ENCODE measurements around the gene NR3C2.

NR3C2 gene

DNA sequence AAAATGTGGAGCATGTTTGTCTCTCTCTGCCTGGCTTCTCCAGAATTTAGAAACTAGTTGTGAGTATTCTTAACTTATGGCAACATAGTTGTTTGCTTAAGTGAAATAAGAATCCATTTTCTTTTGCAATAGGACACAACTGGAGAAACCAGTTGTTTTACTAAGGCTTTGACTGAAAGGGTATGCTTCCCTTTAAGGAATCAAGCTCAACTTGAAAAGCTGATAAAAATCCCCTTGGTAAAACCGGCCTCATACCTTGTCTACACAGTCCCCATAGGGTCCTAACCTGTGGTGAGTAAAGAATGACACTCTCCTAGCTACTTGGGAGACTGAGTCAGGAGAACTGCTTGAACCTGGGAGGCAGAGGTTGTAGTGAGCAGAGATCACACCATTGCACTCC is 139.8 kb downstream of the NR3C2 start:
- TF ChIP-seq, protein P1, sequence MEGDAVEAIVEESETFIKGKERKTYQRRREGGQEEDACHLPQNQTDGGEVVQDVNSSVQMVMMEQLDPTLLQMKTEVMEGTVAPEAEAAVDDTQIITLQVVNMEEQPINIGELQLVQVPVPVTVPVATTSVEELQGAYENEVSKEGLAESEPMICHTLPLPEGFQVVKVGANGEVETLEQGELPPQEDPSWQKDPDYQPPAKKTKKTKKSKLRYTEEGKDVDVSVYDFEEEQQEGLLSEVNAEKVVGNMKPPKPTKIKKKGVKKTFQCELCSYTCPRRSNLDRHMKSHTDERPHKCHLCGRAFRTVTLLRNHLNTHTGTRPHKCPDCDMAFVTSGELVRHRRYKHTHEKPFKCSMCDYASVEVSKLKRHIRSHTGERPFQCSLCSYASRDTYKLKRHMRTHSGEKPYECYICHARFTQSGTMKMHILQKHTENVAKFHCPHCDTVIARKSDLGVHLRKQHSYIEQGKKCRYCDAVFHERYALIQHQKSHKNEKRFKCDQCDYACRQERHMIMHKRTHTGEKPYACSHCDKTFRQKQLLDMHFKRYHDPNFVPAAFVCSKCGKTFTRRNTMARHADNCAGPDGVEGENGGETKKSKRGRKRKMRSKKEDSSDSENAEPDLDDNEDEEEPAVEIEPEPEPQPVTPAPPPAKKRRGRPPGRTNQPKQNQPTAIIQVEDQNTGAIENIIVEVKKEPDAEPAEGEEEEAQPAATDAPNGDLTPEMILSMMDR (conservative IDR thresholded peaks at IDR 0.05; ENCODE audit: low read depth, low read length), result no peak
- no peak for DNase-seq (ENCODE audit: low read depth)

DNA sequence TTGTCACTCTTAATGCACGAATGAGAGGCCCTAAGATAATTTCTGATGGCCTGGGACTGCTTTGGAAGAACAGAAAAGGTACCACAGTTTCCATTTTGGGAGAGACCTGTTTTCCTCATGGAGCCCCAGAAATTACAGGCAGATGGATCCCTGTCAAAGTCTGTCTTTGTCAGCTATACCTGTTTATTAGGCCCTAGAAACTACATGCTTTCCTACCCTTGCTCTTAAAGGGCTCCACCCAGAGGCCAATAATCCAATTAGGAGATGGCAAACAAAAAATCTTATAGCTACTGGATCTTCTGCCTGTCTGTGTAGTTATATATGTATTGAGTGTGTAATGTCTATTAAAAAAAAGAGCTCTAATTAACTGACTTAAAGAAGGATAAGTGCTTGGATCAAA is 141.3 kb downstream of the NR3C2 start:
- TF ChIP-seq, protein P1 (conservative IDR thresholded peaks at IDR 0.05; ENCODE audit: low read depth, low read length), result no peak
- H3K4me3 ChIP-seq (ENCODE audit: low read length), result no peak overlapping the region
- DNase-seq (ENCODE audit: low read depth), result no peak

More for the DNA sequence above, 139.8 kb downstream of the NR3C2 start:
- H3K4me3 ChIP-seq (ENCODE audit: low read length), result no peak overlapping the region

DNA sequence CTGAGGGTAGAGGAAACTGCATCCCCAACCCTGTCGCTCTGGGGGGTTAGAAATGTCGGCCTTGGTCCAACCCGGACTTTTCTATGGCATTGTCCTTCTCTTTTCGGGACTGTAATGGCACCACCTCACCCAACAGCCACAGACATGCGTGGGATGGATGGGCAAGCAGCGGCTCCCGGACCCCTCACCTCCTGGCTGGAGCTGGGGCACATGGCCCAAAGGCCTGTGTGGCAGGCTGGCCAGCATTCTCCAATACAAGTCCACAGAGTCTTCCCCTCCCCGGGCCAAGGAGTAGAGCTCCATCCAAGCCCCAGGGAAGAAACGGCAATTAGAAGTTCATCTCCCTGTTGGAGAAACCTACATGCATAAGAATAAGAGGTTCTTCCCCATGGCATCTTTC is 142.9 kb downstream of the NR3C2 start:
- no peak overlapping the region for H3K4me3 ChIP-seq (ENCODE audit: low read length)
- no peak for DNase-seq (ENCODE audit: low read depth)
- TF ChIP-seq, protein P1 (conservative IDR thresholded peaks at IDR 0.05; ENCODE audit: low read depth, low read length), result no peak

DNA sequence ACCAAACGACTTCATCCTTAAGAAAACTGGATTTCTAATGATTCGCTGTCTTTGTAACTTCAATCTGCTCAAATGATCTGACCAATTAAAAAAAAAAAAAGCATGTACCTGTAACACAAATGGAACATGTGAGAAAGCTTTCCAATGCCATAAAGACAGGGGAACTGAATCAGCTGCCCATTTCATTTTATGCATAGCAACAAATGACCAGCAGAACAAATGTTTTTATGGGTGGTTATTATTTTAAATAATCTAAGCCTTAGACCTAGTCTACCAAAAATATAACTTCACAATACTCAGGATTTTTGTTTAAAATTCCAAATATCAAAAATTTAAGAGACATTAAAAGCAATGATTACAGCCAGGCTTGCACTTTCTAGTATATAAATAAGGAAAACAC is 145.7 kb downstream of the NR3C2 start:
- no peak for DNase-seq (ENCODE audit: low read depth)
- TF ChIP-seq, protein P1 (conservative IDR thresholded peaks at IDR 0.05; ENCODE audit: low read depth, low read length), result no peak
- H3K4me3 ChIP-seq (ENCODE audit: low read length), result no peak overlapping the region

DNA sequence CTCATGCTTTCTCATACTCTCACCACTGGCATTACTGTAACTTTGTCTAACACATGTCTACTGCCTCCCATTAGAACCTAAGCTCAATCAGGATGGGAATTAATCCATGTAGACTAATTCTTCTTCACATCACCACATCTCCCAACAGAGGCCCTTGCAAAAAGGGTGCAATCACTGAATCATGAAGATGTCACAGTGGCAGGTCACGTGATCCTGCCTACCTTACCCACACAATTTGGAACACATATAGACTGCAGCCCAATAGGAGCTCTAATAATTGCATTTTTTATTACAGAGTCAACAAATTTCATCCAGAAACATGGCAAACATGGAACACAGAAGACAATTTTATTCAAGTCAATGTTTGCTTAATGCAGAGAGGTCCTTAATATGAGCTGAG is 146.6 kb downstream of the NR3C2 start:
- TF ChIP-seq, protein P1 (conservative IDR thresholded peaks at IDR 0.05; ENCODE audit: low read depth, low read length), result no peak
- DNase-seq (ENCODE audit: low read depth), result no peak
- H3K4me3 ChIP-seq (ENCODE audit: low read length), result no peak overlapping the region

DNA sequence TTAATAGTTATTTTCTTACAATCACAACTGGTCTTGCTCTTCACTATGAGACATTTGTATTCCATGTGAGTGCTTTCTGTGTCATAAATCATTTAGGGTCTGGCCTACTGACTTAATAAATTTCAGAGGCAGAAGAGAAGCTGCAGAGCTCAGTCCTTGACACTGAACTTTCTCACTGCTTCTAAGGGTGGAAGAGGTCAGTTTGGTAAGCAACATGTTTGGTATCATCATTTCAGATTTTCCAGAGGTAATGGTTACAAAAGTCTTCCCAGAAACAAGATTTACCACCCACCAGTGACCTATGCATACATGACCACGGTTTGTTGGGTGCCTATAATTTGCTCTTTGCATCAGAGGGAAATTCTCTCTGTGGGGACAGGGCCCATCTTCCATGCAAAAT is 148.6 kb downstream of the NR3C2 start:
- no peak overlapping the region for H3K4me3 ChIP-seq (ENCODE audit: low read length)
- TF ChIP-seq, protein P1 (conservative IDR thresholded peaks at IDR 0.05; ENCODE audit: low read depth, low read length), result no peak
- no peak for DNase-seq (ENCODE audit: low read depth)

DNA sequence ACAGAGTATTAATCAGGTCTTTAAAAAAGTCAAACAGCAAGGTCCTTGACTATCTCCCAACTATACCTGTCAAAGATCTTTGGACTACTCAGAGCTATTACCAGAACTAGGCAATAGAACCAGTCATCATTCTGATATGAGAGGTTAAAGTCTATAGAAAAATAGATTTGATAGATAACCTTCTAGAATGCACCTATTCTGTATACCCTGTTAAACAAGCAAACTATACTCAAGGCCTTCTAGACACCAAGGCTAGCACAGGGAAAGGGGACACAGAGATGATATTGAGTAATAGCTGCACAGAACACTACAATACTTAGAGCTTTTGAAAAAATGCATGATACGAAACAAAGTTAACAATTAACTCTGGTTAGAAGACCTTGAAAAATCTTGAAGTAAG is 149.5 kb downstream of the NR3C2 start:
- no peak for DNase-seq (ENCODE audit: low read depth)
- H3K4me3 ChIP-seq (ENCODE audit: low read length), result no peak overlapping the region
- TF ChIP-seq, protein P1 (conservative IDR thresholded peaks at IDR 0.05; ENCODE audit: low read depth, low read length), result no peak
